Kidney (tissue), 14 donors: Measurements from ENCODE around the gene CHDH. TPM values are rescaled to one million over a fixed set of nuclear protein-coding genes. Genes with fewer than 3 reads are reported as not detected.

Source experiments
- DNase-seq, 5 donors: peaks; one replicate each; pipeline ENCODE4 v3.0.0-alpha.2; 2013 to 2020
- FAIRE-seq: peaks from 2 replicates; lab custom pipeline; 2012; peaks lifted over from hg19 to GRCh38; lab: Jason Lieb, UNC
- H3K27ac ChIP-seq, 2 donors: one replicate each; pipeline ENCODE4 v1.7.0; 2013; ENCODE audit warnings: low read depth in 2 of 2, low read length in 2 of 2, inconsistent platforms in 1 of 2
- H3K27me3 ChIP-seq: one replicate; pipeline ENCODE4 v1.7.1; 2013; ENCODE audit warnings: low read length, inconsistent platforms; ENCODE audit not compliant: control insufficient read depth, insufficient read depth
- H3K36me3 ChIP-seq, 3 donors: one replicate each; pipeline versions ENCODE4 v1.7.0 to v1.7.1; 2013; ENCODE audit warnings: low read length in 3 of 3, control low read depth in 1 of 3, inconsistent platforms in 1 of 3; ENCODE audit not compliant: insufficient read depth in 3 of 3, control insufficient read depth in 2 of 3
- H3K4me1 ChIP-seq, 3 donors: one replicate each; pipeline versions ENCODE4 v1.7.0 to v1.7.1; 2013; ENCODE audit warnings: low read length in 3 of 3, inconsistent platforms in 1 of 3, low read depth in 1 of 3; ENCODE audit not compliant: control insufficient read depth in 2 of 3, insufficient read depth in 2 of 3
- H3K4me3 ChIP-seq, 3 donors: one replicate each; pipeline versions ENCODE4 v1.7.0 to v1.8.1; 2013; ENCODE audit warnings: low read length in 3 of 3, control low read depth in 1 of 3, inconsistent platforms in 1 of 3
- H3K9ac ChIP-seq, 3 donors: one replicate each; pipeline versions ENCODE4 v1.7.0 to v1.7.1; 2013; ENCODE audit warnings: low read length in 3 of 3, control low read depth in 1 of 3, inconsistent platforms in 1 of 3
- H3K9me3 ChIP-seq, 3 donors: one replicate each; pipeline versions ENCODE4 v1.7.0 to v1.7.1; 2013; ENCODE audit warnings: low read length in 3 of 3, control low read depth in 1 of 3, inconsistent platforms in 1 of 3; ENCODE audit not compliant: control insufficient read depth in 2 of 3, insufficient read depth in 1 of 3
- intact Hi-C: fragments of 100-400 bp; cut with DNase I; formaldehyde crosslinking; loops from one replicate; pipeline ENCODE4 v1.11.1; 2022
- polyA plus RNA-seq: library from polyadenylated mRNA; stranded (reverse); fragments of 350-450 nt; fragmentation: Illumina TruSeq; extraction: RNeasy Lipid Tissue Mini Kit (QIAGEN cat#74804); gene quantifications from one replicate; pipeline ENCODE4 v1.2.3, GENCODE V29; 2014; ENCODE audit warnings: low read depth, low replicate concordance; ENCODE audit not compliant: insufficient read depth
- total RNA-seq: library from RNA; stranded (reverse); fragmentation: NEBNext Ultra II Directional; extraction: Animal tissue kit (Norgen Biotek cat#: 25700); gene quantifications from one replicate; pipeline ENCODE4 v1.2.1, GENCODE V29; 2021
- TF ChIP-seq, protein P1 (sequence below): IDR thresholded peaks from 3 replicates; pipeline ENCODE4 v1.5.1; 2012; ENCODE audit warnings: mild to moderate bottlenecking, moderate library complexity, borderline replicate concordance; ENCODE audit not compliant: insufficient read depth; ENCODE audit errors: extremely low read depth
- donor health status: control.
- donor health status: control.
- donor health status: control.
- donor health status: control.
- donor health status: control.
- donor health status: DM: yes; HTN: yes; CAD: no.
- donor health status: Normal renal cell carcinoma (clear cell type).

Gene CHDH
- total and polyA plus RNA-seq, 2 donors from 2014 or later, result 26.5 to 33.4 TPM

DNA sequence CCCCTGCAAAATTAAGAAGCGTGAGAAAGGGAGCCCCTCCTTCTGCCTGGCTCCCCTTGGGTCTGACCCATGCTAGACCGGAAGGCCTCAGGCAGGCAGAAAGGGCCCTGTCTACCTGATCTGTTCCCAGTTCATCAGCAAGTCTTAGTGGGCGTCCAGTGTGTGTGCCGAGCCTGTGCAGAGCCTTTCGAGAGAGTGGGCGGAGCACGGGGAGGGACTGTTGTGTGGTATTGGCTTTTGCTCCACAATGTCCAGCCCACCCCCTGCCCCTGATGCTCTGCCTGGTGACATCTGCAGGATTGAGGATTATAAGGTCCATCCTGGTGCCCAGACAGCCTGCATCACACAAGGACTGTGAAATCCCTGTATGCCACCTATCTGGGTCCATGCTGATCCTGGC lies 82.9 kb downstream of the CHDH start:
- intact Hi-C loops, result no loop called here
- no peaks in the 10 kb centered on the region for H3K4me1 ChIP-seq
- H3K27ac ChIP-seq, result no peak overlapping the region
- FAIRE-seq, result no peak
- no peak overlapping the region for H3K9ac ChIP-seq
- no peak overlapping the region for H3K4me3 ChIP-seq
- no peaks in the 10 kb centered on the region for H3K9me3 ChIP-seq
- H3K36me3 ChIP-seq, result no peaks in the 10 kb centered on the region
- TF ChIP-seq, protein P1, sequence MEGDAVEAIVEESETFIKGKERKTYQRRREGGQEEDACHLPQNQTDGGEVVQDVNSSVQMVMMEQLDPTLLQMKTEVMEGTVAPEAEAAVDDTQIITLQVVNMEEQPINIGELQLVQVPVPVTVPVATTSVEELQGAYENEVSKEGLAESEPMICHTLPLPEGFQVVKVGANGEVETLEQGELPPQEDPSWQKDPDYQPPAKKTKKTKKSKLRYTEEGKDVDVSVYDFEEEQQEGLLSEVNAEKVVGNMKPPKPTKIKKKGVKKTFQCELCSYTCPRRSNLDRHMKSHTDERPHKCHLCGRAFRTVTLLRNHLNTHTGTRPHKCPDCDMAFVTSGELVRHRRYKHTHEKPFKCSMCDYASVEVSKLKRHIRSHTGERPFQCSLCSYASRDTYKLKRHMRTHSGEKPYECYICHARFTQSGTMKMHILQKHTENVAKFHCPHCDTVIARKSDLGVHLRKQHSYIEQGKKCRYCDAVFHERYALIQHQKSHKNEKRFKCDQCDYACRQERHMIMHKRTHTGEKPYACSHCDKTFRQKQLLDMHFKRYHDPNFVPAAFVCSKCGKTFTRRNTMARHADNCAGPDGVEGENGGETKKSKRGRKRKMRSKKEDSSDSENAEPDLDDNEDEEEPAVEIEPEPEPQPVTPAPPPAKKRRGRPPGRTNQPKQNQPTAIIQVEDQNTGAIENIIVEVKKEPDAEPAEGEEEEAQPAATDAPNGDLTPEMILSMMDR, result no peak
- DNase-seq, result no peak
- no peaks in the 10 kb centered on the region for H3K27me3 ChIP-seq

Other genes with a start within 250 kb of the CHDH start
- 27.7 TPM for gene IL17RB, start 149 bp upstream of the CHDH start, total RNA-seq
- gene IL17RB, start 149 bp upstream of the CHDH start, polyA plus RNA-seq, result 87.4 TPM
- gene ACTR8, start 35.7 kb upstream of the CHDH start, total RNA-seq, result 29.6 TPM
- gene ACTR8, start 35.7 kb upstream of the CHDH start, polyA plus RNA-seq, result 20.4 TPM
- gene SELENOK, start 45.4 kb upstream of the CHDH start, total RNA-seq, result 51.0 TPM
- gene SELENOK, start 45.4 kb upstream of the CHDH start, polyA plus RNA-seq, result 106 TPM